Muscle of leg (tissue), 11 donors: ENCODE data around the gene CRYBG3. TPM values are rescaled to one million over a fixed set of nuclear protein-coding genes. Genes with fewer than 3 reads are reported as not detected.
A peak's percentile ranks its signal among the peaks of the same experiment; 100 is the strongest.
"Not testable (repeated sequence)": the region's sequence is repeated elsewhere in the genome, so short reads cannot be mapped to it uniquely, and the experiment has no call there.

Source experiments
- DNase-seq: peaks from one replicate; pipeline ENCODE4 v3.0.0; 2013
- H3K27ac ChIP-seq: one replicate; pipeline ENCODE4 v1.5.1; 2013; ENCODE audit warnings: mild to moderate bottlenecking, low read length, control low read depth
- H3K27me3 ChIP-seq: one replicate; pipeline ENCODE4 v1.6.1; 2013; ENCODE audit warnings: low read length; ENCODE audit not compliant: control insufficient read depth, insufficient read depth
- H3K36me3 ChIP-seq: one replicate; pipeline ENCODE4 v1.6.1; 2013; ENCODE audit warnings: low read length; ENCODE audit not compliant: control insufficient read depth, insufficient read depth
- H3K4me1 ChIP-seq: one replicate; pipeline ENCODE4 v1.6.1; 2013; ENCODE audit warnings: low read length; ENCODE audit not compliant: control insufficient read depth, insufficient read depth
- H3K4me3 ChIP-seq: one replicate; pipeline ENCODE4 v1.5.1; 2013; ENCODE audit warnings: low read length, control low read depth
- H3K9me3 ChIP-seq: replicated peaks from 2 replicates; pipeline ENCODE4 v1.6.1; 2013; ENCODE audit warnings: low read depth, low read length; ENCODE audit not compliant: control insufficient read depth
- WGBS: methylation state at CpG from one replicate; pipeline ENCODE4 v1.1.5; 2013; ENCODE audit warnings: missing lambda C conversion rate; ENCODE audit not compliant: insufficient coverage; 5-methylcytosine and 5-hydroxymethylcytosine counted together
- polyA plus RNA-seq, 8 donors: library from polyadenylated mRNA; unstranded; fragments of 120-200 nt; gene quantifications; one replicate each; pipeline versions ENCODE4 v1.2.1 to v1.2.3, GENCODE V29; 2013; ENCODE audit warnings: inconsistent platforms in 1 of 8, low replicate concordance in 1 of 8; ENCODE audit not compliant: insufficient read length in 8 of 8, insufficient read depth in 1 of 8
- total RNA-seq: library from RNA; stranded (reverse); fragments of 120-200 nt; gene quantifications from one replicate; pipeline ENCODE4 v1.2.4, GENCODE V29; 2013

Gene CRYBG3
- total and polyA plus RNA-seq, 9 donors = 18.3 to 37.2 (median 22.5) TPM

GRCh38 chr3:97833184-97833583 is 11.4 kb downstream of the CRYBG3 start:
- DNase-seq, H3K4me1 ChIP-seq, H3K9me3 ChIP-seq, H3K36me3 ChIP-seq, H3K27ac ChIP-seq, H3K4me3 ChIP-seq, H3K27me3 ChIP-seq: not testable (repeated sequence)
- WGBS = no CpG with 5 or more reads among the region's 4 CpGs

GRCh38 chr3:97835761-97836160 is 13.9 kb downstream of the CRYBG3 start:
- H3K27ac ChIP-seq = no peak overlapping the region
- no peak for DNase-seq
- WGBS = 86% methylated on average over 2 of the region's 5 CpGs
- H3K36me3 ChIP-seq = no peaks in the 10 kb centered on the region
- no peaks in the 10 kb centered on the region for H3K9me3 ChIP-seq
- no peaks in the 10 kb centered on the region for H3K27me3 ChIP-seq
- no peaks in the 10 kb centered on the region for H3K4me1 ChIP-seq
- H3K4me3 ChIP-seq = no peak overlapping the region

GRCh38 chr3:97838393-97838792 is 16.6 kb downstream of the CRYBG3 start:
- Histone ChIP-seq H3K4me1 (no peaks in the 10 kb centered on the region), H3K4me3 (no peak overlapping the region), H3K27ac (no peak overlapping the region), H3K27me3 (no peaks in the 10 kb centered on the region), H3K9me3 (no peaks in the 10 kb centered on the region), H3K36me3 (no peaks in the 10 kb centered on the region)
- no peak for DNase-seq
- WGBS = 79% methylated on average over 2 of the region's 3 CpGs

DNA sequence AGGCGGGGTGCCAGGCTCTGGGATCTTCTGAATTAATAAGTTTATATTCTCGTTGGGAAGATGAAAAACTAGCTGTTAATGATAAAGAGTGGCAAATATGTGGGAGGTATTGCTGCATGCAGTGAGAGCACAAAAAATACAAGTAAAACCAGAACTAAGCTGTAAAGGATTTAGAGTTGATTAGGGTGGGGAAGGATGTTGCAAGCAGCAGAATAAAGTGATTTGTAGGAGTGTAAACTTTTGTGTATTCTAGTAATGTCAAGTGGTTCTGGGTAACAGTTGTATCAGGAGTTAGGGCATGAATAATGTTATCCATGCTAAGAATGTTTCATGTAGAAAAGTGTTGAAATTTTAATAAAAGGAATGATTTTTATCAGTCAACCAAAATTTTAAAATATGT is 18.1 kb downstream of the CRYBG3 start:
- Histone ChIP-seq H3K36me3 (peaks cover 5% of the 10 kb centered on the region), H3K4me3 (no peak overlapping the region), H3K9me3 (no peaks in the 10 kb centered on the region), H3K27ac (no peak overlapping the region), H3K4me1 (no peaks in the 10 kb centered on the region), H3K27me3 (no peaks in the 10 kb centered on the region)
- no peak for DNase-seq
- 91% methylated on average over 2 of the region's 2 CpGs for WGBS

DNA sequence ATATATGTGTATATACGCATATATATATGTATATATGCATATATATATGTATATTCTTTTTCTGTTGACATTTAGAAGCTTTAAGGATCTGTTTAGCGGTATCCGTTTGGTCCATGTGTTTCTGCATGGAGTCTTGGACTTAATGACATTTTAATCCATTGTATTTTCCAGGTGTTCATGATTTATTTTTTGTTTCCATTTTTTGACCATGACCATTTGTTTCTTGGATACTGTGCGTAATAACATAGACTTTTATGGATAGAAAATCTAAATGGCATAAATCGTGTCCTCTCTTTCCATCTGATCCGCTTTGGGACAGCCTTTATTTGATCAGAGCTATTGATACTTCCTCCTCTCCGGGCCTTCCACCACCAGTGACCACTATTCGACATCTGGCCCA is 19.5 kb downstream of the CRYBG3 start:
- 100% methylated on average over 4 of the region's 8 CpGs for WGBS
- H3K9me3 ChIP-seq = no peaks in the 10 kb centered on the region

DNA sequence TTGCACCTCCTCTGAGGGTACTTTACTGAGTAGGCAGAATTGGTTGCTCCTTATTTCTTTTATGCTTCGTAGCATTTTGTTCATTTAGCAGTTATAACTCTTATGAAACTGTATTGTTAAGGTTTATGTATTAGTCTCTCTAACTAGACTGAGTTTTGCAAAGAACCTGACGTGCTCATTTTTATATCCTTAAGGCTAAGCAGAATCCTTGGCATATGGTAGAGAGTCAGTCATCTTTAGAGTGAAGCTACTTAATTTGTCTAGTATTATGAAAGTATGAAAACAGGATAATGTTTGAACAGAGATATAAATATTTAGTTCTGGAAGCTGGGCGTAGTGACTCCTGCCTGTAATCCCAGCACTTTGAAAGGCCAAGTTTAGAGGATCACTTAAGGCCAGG is 20.1 kb downstream of the CRYBG3 start:
- no peak overlapping the region for H3K4me3 ChIP-seq
- no CpG with 5 or more reads among the region's 3 CpGs for WGBS
- H3K27me3 ChIP-seq = no peaks in the 10 kb centered on the region
- H3K9me3 ChIP-seq = no peaks in the 10 kb centered on the region
- no peak overlapping the region for H3K27ac ChIP-seq
- no peaks in the 10 kb centered on the region for H3K4me1 ChIP-seq
- peaks cover 5% of the 10 kb centered on the region for H3K36me3 ChIP-seq
- DNase-seq = no peak

More for the DNA sequence above, 19.5 kb downstream of the CRYBG3 start:
- Histone ChIP-seq H3K36me3 (peaks cover 5% of the 10 kb centered on the region), H3K27me3 (no peaks in the 10 kb centered on the region), H3K4me3 (no peak overlapping the region), H3K27ac (no peak overlapping the region), H3K4me1 (no peaks in the 10 kb centered on the region)
- no peak for DNase-seq

GRCh38 chr3:97848779-97849178 is 27.0 kb downstream of the CRYBG3 start:
- Histone ChIP-seq H3K27ac (no peak overlapping the region), H3K36me3 (peaks cover 5% of the 10 kb centered on the region), H3K4me3 (no peak overlapping the region), H3K4me1 (no peaks in the 10 kb centered on the region), H3K27me3 (no peaks in the 10 kb centered on the region), H3K9me3 (peaks cover 2% of the 10 kb centered on the region)
- no CpG with 5 or more reads among the region's 3 CpGs for WGBS
- DNase-seq = no peak

GRCh38 chr3:97857401-97857800 is 35.6 kb downstream of the CRYBG3 start:
- Histone ChIP-seq H3K27ac (no peak overlapping the region), H3K4me1 (no peaks in the 10 kb centered on the region), H3K36me3 (no peaks in the 10 kb centered on the region), H3K9me3 (peaks cover 12% of the 10 kb centered on the region), H3K4me3 (no peak overlapping the region), H3K27me3 (no peaks in the 10 kb centered on the region)
- no peak for DNase-seq
- WGBS = no CpG with 5 or more reads among the region's 6 CpGs

DNA sequence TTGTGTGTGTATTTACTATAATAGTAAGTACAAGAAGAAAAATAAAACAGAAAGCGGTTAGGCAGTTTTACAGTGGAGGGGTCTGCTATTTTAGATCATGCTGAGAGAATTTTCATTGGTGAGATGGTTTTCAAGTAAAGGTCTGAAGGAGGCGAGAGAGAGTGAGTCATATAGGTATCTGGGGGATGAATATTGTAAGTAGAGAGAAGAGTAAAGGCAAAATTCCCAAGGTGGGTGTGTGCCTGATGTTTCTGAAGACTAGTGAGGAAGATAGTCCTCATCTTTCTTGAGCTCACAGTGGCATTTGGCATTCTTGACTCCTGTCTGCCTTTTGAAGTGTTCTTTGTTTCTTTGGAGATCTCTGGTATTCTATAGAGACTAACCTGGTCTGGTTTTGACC is 38.6 kb downstream of the CRYBG3 start:
- no peak overlapping the region for H3K4me3 ChIP-seq
- no peaks in the 10 kb centered on the region for H3K36me3 ChIP-seq
- peaks cover 3% of the 10 kb centered on the region for H3K9me3 ChIP-seq
- H3K27ac ChIP-seq = no peak overlapping the region
- H3K27me3 ChIP-seq = no peaks in the 10 kb centered on the region
- no peak for DNase-seq
- H3K4me1 ChIP-seq = no peaks in the 10 kb centered on the region
- WGBS = 95% methylated on average over 2 of the region's 2 CpGs

- DNase-seq = no peak
- no peak overlapping the region for H3K4me3 ChIP-seq
- WGBS = 80% methylated on average over 1 of the region's 1 CpG
- no peak overlapping the region for H3K27ac ChIP-seq
- H3K36me3 ChIP-seq = no peaks in the 10 kb centered on the region
- H3K4me1 ChIP-seq = no peaks in the 10 kb centered on the region
- H3K9me3 ChIP-seq = peaks cover 3% of the 10 kb centered on the region
- no peaks in the 10 kb centered on the region for H3K27me3 ChIP-seq
These were observed 40.8 kb downstream of the CRYBG3 start for GRCh38 chr3:97862582-97862981.

GRCh38 chr3:97863031-97863430 is 41.2 kb downstream of the CRYBG3 start:
- Histone ChIP-seq H3K27ac (no peak overlapping the region), H3K9me3 (peaks cover under 1% of the 10 kb centered on the region), H3K27me3 (no peaks in the 10 kb centered on the region), H3K4me3 (no peak overlapping the region), H3K36me3 (no peaks in the 10 kb centered on the region), H3K4me1 (no peaks in the 10 kb centered on the region)
- peak; percentile 58 for DNase-seq
- WGBS = 60% methylated on average over 1 of the region's 1 CpG
